Naive thymus-derived CD8-positive, alpha-beta T cell (primary cell): ENCODE data around the gene NINJ2. TPM values are rescaled to one million over a fixed set of nuclear protein-coding genes. Genes with fewer than 3 reads are reported as not detected.

ENCODE experiments used
- ATAC-seq, 2 donors: fragments of 150-1000 bp; cut with Tn5 transposase in 1 of 2; sonication (Bioruptor Pico), chemical (Tn5 transposase) in 1 of 2; 1 replicate in 1 of 2; 2 replicates in 1 of 2; pipeline ENCODE4 v1.10.0; 2021; ENCODE audit warnings: mild to moderate bottlenecking in 2 of 2, moderate library complexity in 2 of 2
- POLR2A ChIA-PET: fragments of 350-600 bp; sonication (Branson Sonifier 250); formaldehyde crosslinking; loops from one replicate; lab custom pipeline; 2021; ENCODE audit warnings: antibody characterized with exemption; lab: Charles Lee
- DNase-seq, 10 donors: peaks; one replicate each; pipeline versions ENCODE4 v3.0.0 to v3.0.0-alpha.2; 2020 to 2022
- H3K27ac Mint-ChIP-seq, 10 donors: one replicate each; pipeline ENCODE4 v1.8.0; 2020 to 2022; ENCODE audit warnings: mild to moderate bottlenecking in 10 of 10, mixed read lengths in 10 of 10, moderate library complexity in 4 of 10, inconsistent platforms in 1 of 10
- H3K27me3 Mint-ChIP-seq, 5 donors: one replicate each; pipeline ENCODE4 v1.8.0; 2021 to 2022; ENCODE audit warnings: mixed read lengths in 5 of 5
- H3K36me3 Mint-ChIP-seq, 3 donors: one replicate each; pipeline ENCODE4 v1.8.0; 2020 to 2022; ENCODE audit warnings: mixed read lengths in 3 of 3, mild to moderate bottlenecking in 2 of 3, inconsistent platforms in 1 of 3
- H3K4me1 Mint-ChIP-seq, 4 donors: one replicate each; pipeline ENCODE4 v1.8.0; 2021 to 2022; ENCODE audit warnings: mixed read lengths in 4 of 4
- H3K4me3 Mint-ChIP-seq, 10 donors: one replicate each; pipeline ENCODE4 v1.8.0; 2020 to 2022; ENCODE audit warnings: mild to moderate bottlenecking in 10 of 10, mixed read lengths in 10 of 10, moderate library complexity in 6 of 10, inconsistent platforms in 1 of 10
- H3K9me3 Mint-ChIP-seq, 9 donors: one replicate each; pipeline ENCODE4 v1.8.0; 2020 to 2022; ENCODE audit warnings: mixed read lengths in 9 of 9, mild to moderate bottlenecking in 3 of 9, inconsistent platforms in 1 of 9, moderate library complexity in 1 of 9
- polyA plus RNA-seq, 3 donors: library from polyadenylated mRNA; unstranded; fragments of 300-500 nt; fragmentation: Illumina TruSeq; gene quantifications; one replicate each; pipeline ENCODE4 v1.2.3, GENCODE V29; 2021
- total RNA-seq, 8 experiments: library from RNA in 2 of 8; stranded (reverse) in 2 of 8; gene quantifications; one replicate each; pipeline ENCODE4 v1.2.3 and lab custom pipeline; 2021 to 2026

The NINJ2 gene
- total and polyA plus RNA-seq, 5 experiments from 2014 or later: 0.85 to 5.1 (median 3.9) TPM

GRCh38 chr12:668090-668481 is 4.8 kb upstream of the NINJ2 start:
- Mint-ChIP-seq H3K27ac (peak overlapping the region in 1 of 10 donors; percentile 29), H3K4me1 (peaks cover 28 to 73% (median 45%) of the 10 kb centered on the region in 4 donors), H3K9me3 (no peaks in the 10 kb centered on the region), H3K27me3 (no peaks in the 10 kb centered on the region), H3K36me3 (no peaks in the 10 kb centered on the region), H3K4me3 (no peak overlapping the region)
- no peak for DNase-seq
- POLR2A ChIA-PET: interaction anchor here (1.0 to 1.2 kb wide), 3 partner anchors 17 to 104 kb away, joined by 3 to 7 read pairs (median 4); no protein-coding TSS in a partner anchor
- no peak for ATAC-seq

DNA sequence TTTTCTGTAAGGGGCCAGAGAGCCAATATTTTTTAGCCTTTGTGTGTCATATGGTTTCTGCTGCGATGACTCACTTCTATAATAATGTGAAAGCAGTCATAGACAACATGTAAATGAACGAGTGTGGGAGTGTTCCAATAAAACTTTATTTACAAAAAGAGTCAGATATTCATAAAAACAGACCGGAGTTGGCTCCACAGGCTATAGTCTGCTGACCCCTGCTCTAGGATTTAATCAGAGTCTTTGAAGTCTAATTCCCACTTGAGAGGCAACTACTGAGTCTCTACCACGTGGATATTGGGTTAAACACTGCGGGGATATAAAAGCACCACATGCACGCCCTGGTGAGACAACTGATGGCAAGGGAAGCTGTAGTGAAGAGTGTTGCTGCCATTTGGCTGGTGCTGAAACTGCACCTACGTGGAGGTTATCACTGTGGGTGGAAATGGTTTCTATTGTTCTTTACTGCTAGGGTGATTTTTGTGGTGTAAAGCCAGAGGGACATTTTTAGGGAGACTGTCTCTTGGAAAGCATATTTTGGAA is 3.6 kb upstream of the NINJ2 start:
- ATAC-seq: peak; percentile 23 to 33
- H3K27ac Mint-ChIP-seq: peak overlapping the region in 3 of 10 donors; percentile 33 to 58 (median 56)
- DNase-seq: no peak
- no peaks in the 10 kb centered on the region for H3K36me3 Mint-ChIP-seq
- H3K9me3 Mint-ChIP-seq: no peaks in the 10 kb centered on the region
- H3K4me3 Mint-ChIP-seq: peak overlapping the region in 3 of 10 donors; percentile 5 to 28 (median 23)
- no peaks in the 10 kb centered on the region for H3K27me3 Mint-ChIP-seq
- POLR2A ChIA-PET: interaction anchor here (0.6 to 1.1 kb wide), 2 partner anchors 84 to 97 kb away, joined by 7 read pairs; no protein-coding TSS in a partner anchor
- peaks cover 27 to 73% (median 42%) of the 10 kb centered on the region in 4 donors for H3K4me1 Mint-ChIP-seq

GRCh38 chr12:666066-666465 is 2.8 kb upstream of the NINJ2 start:
- H3K4me3 Mint-ChIP-seq: no peak overlapping the region
- no peaks in the 10 kb centered on the region for H3K9me3 Mint-ChIP-seq
- H3K27me3 Mint-ChIP-seq: no peaks in the 10 kb centered on the region
- H3K36me3 Mint-ChIP-seq: no peaks in the 10 kb centered on the region
- ATAC-seq: no peak
- POLR2A ChIA-PET: interaction anchor here (0.6 kb wide), 1 partner anchor 54 kb away, joined by 5 read pairs; no protein-coding TSS in a partner anchor
- H3K27ac Mint-ChIP-seq: no peak overlapping the region
- peaks cover 30 to 72% (median 43%) of the 10 kb centered on the region in 4 donors for H3K4me1 Mint-ChIP-seq
- DNase-seq: no peak

GRCh38 chr12:664779-665092 is 1.5 kb upstream of the NINJ2 start:
- Mint-ChIP-seq H3K27me3 (no peaks in the 10 kb centered on the region), H3K27ac (peak overlapping the region in 4 of 10 donors; percentile 6 to 58 (median 36)), H3K9me3 (no peaks in the 10 kb centered on the region), H3K36me3 (no peaks in the 10 kb centered on the region), H3K4me3 (peak overlapping the region in 1 of 10 donors; percentile 12), H3K4me1 (peaks cover 27 to 66% (median 38%) of the 10 kb centered on the region in 4 donors)
- DNase-seq (no peak), ATAC-seq (no peak)
- POLR2A ChIA-PET: no interaction called here

DNA sequence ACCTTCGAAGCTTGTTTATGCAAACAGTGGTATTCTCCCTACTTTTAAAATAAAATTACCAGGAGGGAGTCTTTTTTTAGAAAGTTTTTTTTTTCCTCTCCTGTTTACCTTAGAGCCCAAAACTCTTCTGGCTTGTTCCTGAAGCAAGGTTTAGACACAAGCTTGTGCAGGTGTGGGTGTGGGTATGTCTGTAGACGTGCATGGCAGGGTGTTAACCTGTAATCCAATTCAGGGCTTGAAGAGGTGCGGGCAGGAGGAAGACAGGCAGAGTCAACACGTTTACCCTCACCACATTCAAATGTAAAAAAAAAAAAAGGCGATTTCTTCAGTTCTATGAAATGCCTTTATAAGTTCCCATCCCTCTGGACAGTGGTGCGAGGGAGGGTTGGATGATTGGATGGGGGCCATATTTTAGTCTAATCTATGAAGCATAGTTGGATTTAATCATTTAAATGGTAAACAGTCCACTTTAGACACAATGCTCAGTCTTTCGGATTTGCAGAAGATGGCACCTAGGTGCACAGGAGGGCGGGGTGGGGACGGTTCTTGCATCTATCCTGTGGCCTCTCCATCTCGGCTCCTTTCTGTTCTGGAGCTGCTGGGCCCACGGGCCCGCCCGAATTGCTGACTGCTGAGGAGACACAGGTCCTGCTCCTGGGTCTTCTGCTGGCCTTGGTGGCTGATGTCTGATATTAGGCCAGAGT is 982 bp upstream of the NINJ2 start:
- no peaks in the 10 kb centered on the region for H3K36me3 Mint-ChIP-seq
- DNase-seq: no peak
- H3K4me3 Mint-ChIP-seq: peak overlapping the region in 1 of 10 donors; percentile 12
- H3K27ac Mint-ChIP-seq: peak overlapping the region in 4 of 10 donors; percentile 9 to 58 (median 33)
- no peak for ATAC-seq
- POLR2A ChIA-PET: interaction anchor here (0.7 kb wide), 2 partner anchors 13 to 22 kb away, joined by 3 to 6 read pairs; no protein-coding TSS in a partner anchor
- H3K27me3 Mint-ChIP-seq: no peaks in the 10 kb centered on the region
- H3K4me1 Mint-ChIP-seq: peaks cover 27 to 65% (median 38%) of the 10 kb centered on the region in 4 donors
- H3K9me3 Mint-ChIP-seq: no peaks in the 10 kb centered on the region

- no peaks in the 10 kb centered on the region for H3K9me3 Mint-ChIP-seq
- POLR2A ChIA-PET: interaction anchor here (0.8 to 1.7 kb wide), 4 partner anchors 11 to 90 kb away, joined by 3 to 4 read pairs (median 4); no protein-coding TSS in a partner anchor
- H3K4me1 Mint-ChIP-seq: peaks cover 27 to 62% (median 33%) of the 10 kb centered on the region in 4 donors
- H3K27ac Mint-ChIP-seq: peak overlapping the region in 8 of 10 donors; percentile 14 to 88 (median 58)
- peak overlapping the region; percentile 26 to 83 (median 64) for H3K4me3 Mint-ChIP-seq
- no peaks in the 10 kb centered on the region for H3K36me3 Mint-ChIP-seq
- ATAC-seq: peak; percentile 9 to 20
- no peaks in the 10 kb centered on the region for H3K27me3 Mint-ChIP-seq
- no peak for DNase-seq
Observed at GRCh38 chr12:662566-663292, 516 bp downstream of the NINJ2 start.

- Mint-ChIP-seq H3K4me1 (peaks cover 20 to 53% (median 25%) of the 10 kb centered on the region in 4 donors), H3K27me3 (no peaks in the 10 kb centered on the region), H3K9me3 (no peaks in the 10 kb centered on the region), H3K27ac (peak overlapping the region in 7 of 10 donors; percentile 0 to 38 (median 15)), H3K36me3 (no peaks in the 10 kb centered on the region), H3K4me3 (peak overlapping the region in 3 of 10 donors; percentile 16 to 56 (median 45))
- ATAC-seq: no peak
- POLR2A ChIA-PET: interaction anchor here (0.8 to 1.7 kb wide), 3 partner anchors 12 to 91 kb away, joined by 3 to 4 read pairs (median 4); no protein-coding TSS in a partner anchor
- DNase-seq: no peak
Observed at GRCh38 chr12:661720-662486, 1.3 kb downstream of the NINJ2 start.

DNA sequence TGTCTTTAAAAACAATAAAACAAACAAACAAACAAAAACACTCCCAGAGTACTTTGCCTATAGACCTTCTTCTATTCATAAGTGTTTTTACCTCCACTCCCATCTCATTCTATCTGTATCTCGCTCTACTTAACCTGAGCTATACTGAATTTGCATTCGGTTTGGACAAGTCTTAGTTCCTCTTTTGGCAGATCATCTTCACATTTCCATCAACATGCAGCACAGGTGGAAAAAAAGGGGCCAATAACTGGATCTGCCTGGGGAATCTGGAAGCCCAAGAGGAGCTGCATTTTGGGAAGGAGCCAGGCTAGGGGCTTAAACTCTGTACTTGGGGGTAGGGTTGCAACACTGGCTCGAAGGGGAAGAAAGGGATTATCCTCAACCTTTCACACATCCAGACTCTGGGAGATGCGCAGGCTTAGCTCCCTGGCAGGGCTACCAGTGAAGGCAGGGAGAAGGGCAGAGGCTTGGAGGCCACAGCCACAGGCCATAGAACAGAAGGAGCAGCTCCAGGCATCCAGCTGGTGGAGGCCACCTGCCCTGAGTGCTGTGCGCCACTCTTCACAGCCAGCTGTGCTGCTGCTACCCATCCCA is 4.1 kb downstream of the NINJ2 start:
- POLR2A ChIA-PET: interaction anchor here (1.3 kb wide), 1 partner anchor 13 kb away, joined by 3 read pairs; no protein-coding TSS in a partner anchor
- no peaks in the 10 kb centered on the region for H3K27me3 Mint-ChIP-seq
- H3K4me3 Mint-ChIP-seq: no peak overlapping the region
- no peak for ATAC-seq
- no peaks in the 10 kb centered on the region for H3K36me3 Mint-ChIP-seq
- H3K4me1 Mint-ChIP-seq: peaks cover 14 to 38% (median 20%) of the 10 kb centered on the region in 4 donors
- no peak for DNase-seq
- no peaks in the 10 kb centered on the region for H3K9me3 Mint-ChIP-seq
- H3K27ac Mint-ChIP-seq: peak overlapping the region in 1 of 10 donors; percentile 62

GRCh38 chr12:650983-651382 is 12.3 kb downstream of the NINJ2 start:
- POLR2A ChIA-PET: interaction anchor here (0.6 to 0.9 kb wide), 2 partner anchors 8 to 89 kb away, joined by 3 to 4 read pairs; no protein-coding TSS in a partner anchor
- Mint-ChIP-seq H3K36me3 (no peaks in the 10 kb centered on the region), H3K4me3 (no peak overlapping the region), H3K9me3 (no peaks in the 10 kb centered on the region), H3K27me3 (no peaks in the 10 kb centered on the region), H3K4me1 (peaks cover 5 to 19% (median 15%) of the 10 kb centered on the region in 4 donors), H3K27ac (peak overlapping the region in 2 of 10 donors; percentile 33 to 37)
- ATAC-seq: peak in 1 of 2 donors; percentile 61
- peak in 1 of 10 donors; percentile 31 for DNase-seq

- no peak for DNase-seq
- POLR2A ChIA-PET: interaction anchor here (1.0 kb wide), 1 partner anchor 106 kb away, joined by 3 read pairs; no protein-coding TSS in a partner anchor
Observed at GRCh38 chr12:647385-648085, 15.7 kb downstream of the NINJ2 start.

More at GRCh38 chr12:647385-648085, 15.7 kb downstream of the NINJ2 start:
- Mint-ChIP-seq H3K36me3 (no peaks in the 10 kb centered on the region), H3K27ac (peak overlapping the region in 7 of 10 donors; percentile 15 to 81 (median 49)), H3K27me3 (no peaks in the 10 kb centered on the region), H3K9me3 (no peaks in the 10 kb centered on the region), H3K4me3 (no peak overlapping the region), H3K4me1 (peaks cover 13 to 43% (median 36%) of the 10 kb centered on the region in 4 donors)
- no peak for ATAC-seq
